ENCODE data around the gene FGD3.

DNA sequence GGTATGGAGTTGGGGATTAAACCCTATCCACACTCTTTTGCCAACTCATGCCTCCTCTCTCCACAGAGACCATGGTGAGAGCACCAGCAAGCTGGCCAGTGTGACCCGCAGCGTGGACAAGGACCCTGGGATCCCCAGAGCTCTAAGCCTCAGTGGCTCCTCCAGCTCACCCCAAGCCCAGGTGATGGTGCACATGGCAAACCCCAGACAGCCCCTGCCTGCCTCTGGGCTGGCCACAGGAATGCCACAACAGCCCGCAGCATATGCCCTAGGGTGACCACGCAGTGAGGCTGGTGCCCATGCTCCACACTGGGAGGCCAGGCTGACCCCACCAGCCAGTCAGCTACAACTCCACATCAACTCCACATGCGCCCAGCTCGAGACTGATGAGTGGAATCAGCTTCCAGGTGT is 137.2 kb downstream of the FGD3 start:
- TF ChIP-seq, protein P1, sequence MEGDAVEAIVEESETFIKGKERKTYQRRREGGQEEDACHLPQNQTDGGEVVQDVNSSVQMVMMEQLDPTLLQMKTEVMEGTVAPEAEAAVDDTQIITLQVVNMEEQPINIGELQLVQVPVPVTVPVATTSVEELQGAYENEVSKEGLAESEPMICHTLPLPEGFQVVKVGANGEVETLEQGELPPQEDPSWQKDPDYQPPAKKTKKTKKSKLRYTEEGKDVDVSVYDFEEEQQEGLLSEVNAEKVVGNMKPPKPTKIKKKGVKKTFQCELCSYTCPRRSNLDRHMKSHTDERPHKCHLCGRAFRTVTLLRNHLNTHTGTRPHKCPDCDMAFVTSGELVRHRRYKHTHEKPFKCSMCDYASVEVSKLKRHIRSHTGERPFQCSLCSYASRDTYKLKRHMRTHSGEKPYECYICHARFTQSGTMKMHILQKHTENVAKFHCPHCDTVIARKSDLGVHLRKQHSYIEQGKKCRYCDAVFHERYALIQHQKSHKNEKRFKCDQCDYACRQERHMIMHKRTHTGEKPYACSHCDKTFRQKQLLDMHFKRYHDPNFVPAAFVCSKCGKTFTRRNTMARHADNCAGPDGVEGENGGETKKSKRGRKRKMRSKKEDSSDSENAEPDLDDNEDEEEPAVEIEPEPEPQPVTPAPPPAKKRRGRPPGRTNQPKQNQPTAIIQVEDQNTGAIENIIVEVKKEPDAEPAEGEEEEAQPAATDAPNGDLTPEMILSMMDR (IDR thresholded peaks at IDR 0.05), result no peak
- no peak for TF ChIP-seq POLR2A (IDR thresholded peaks at IDR 0.05)
- TF ChIP-seq EP300 (IDR thresholded peaks at IDR 0.05), result no peak
- no peak for TF ChIP-seq POLR2AphosphoS5 (IDR thresholded peaks at IDR 0.05)

Data from upper lobe of left lung (tissue), 4 donors.